ENCODE data around the gene GSTA2. TPM values are rescaled to one million over a fixed set of nuclear protein-coding genes. Genes with fewer than 3 reads are reported as not detected.

GSTA2 gene
- not detected in 2 replicates for total RNA-seq

DNA sequence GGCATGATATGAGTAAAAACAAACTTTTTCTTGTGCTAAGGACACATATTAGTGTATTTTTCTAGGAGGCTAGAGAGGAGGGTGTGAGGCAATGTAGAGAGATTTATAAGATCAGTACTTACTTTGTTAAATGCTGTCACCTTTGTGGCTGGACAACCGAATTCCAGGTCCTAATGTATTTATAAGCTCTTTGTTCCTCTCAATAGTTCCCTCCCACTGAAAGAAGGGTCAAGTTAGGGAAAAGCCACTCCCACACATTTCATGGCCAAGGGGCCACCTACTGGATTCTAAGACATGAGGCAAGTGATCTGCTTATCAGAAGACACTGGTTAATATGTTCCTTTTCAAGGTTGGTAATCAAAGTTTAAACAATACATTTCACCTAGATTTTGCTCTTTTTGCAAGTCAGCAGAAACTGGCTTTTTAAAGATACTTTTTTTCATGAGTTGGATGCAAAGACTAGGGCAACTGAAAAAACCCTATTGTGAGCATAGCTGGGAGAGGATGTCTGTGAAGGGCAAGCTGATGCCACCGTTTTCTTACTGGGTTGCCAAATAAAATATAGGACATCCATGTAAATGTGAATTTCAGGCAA, at the start of gene GSTA2:
Gene GSTA2, minus strand, starts transcription at position 154 of the 595 bp plus-strand sequence. CDS start 5,528 bp downstream, outside the sequence.

DNA sequence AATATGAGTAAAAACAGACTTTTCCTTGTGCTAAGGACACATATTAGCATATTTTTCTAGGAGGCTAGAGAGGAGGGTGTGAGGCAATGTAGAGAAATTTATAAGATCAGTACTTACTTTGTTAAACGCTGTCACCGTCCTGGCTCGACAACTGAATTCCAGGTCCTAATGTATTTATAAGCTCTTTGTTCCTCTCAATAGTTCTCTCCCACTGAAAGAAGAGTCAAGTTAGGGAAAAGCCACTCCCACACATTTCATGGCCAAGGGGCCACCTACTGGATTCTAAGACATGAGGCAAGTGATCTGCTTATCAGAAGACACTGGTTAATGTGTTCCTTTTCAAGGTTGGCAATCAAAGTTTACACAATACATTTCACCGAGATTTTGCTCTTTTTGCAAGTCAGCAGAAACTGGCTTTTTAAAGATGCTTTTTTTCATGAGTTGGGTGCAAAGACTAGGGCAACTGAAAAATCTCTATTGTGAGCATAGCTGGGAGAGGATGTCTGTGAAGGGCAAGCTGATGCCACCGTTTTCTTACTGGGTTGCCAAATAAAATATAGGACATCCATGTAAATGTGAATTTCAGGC, 40.5 kb upstream of the GSTA2 start, which contains the start of gene GSTA1:
Gene GSTA1, minus strand, starts transcription at position 149 of the 588 bp plus-strand sequence. CDS start 4,549 bp downstream, outside the sequence.

Other genes starting within 250 kb of the GSTA2 start
- gene TRAM2, start 186.4 kb downstream of the GSTA2 start, total RNA-seq: 32.4 and 63.3 TPM in 2 replicates
- gene TMEM14A, start 92.4 kb downstream of the GSTA2 start, total RNA-seq: 18.5 and 21.2 TPM in 2 replicates
- not detected in 2 replicates for gene GSTA1, start 40.3 kb upstream of the GSTA2 start, total RNA-seq
- gene GSTA5, start 77.3 kb upstream of the GSTA2 start, total RNA-seq: not detected in 2 replicates
- gene GSTA3, start 146.2 kb upstream of the GSTA2 start, total RNA-seq: not detected in 2 replicates
- gene GSTA4, start 231.8 kb upstream of the GSTA2 start, total RNA-seq: 32.0 and 37.3 TPM in 2 replicates